K562 (cell line): Measurements from ENCODE around the gene SEPTIN1. TPM values are rescaled to one million over a fixed set of nuclear protein-coding genes. Genes with fewer than 3 reads are reported as not detected.

ENCODE experiments used
- AFF4 ChIP-seq: sonication (generic); formaldehyde crosslinking; IDR thresholded peaks from 2 replicates; pipeline ENCODE4 v1.8.0; 2023; ENCODE audit warnings: mild to moderate bottlenecking, missing genetic modification reagents
- CBFB ChIP-seq: sonication (generic); formaldehyde crosslinking; IDR thresholded peaks from 2 replicates; pipeline ENCODE4 v1.4.0; 2020; ENCODE audit warnings: mild to moderate bottlenecking, missing genetic modification reagents
- CHD4 ChIP-seq: fragments of 200-600 bp; sonication (generic); IDR thresholded peaks from 3 replicates; pipeline ENCODE4 v1.6.1; 2012; ENCODE audit warnings: low read depth, mild to moderate bottlenecking, mixed read lengths, low read length, inconsistent platforms; ENCODE audit not compliant: insufficient read depth, insufficient replicate concordance, poor library complexity, severe bottlenecking
- DACH1 ChIP-seq: fragments of 450-650 bp; IDR thresholded peaks from 2 replicates; pipeline ENCODE4 v1.6.1; 2018; ENCODE audit not compliant: partially characterized antibody
- HIVEP1 ChIP-seq: fragments of 250-450 bp; sonication (Bioruptor Pico); IDR thresholded peaks from 2 replicates; pipeline ENCODE4 v1.4.0; 2020; ENCODE audit warnings: mild to moderate bottlenecking
- HMG20B ChIP-seq: fragments of 250-450 bp; sonication (Bioruptor Pico); IDR thresholded peaks from 2 replicates; pipeline ENCODE4 v1.5.0; 2021; ENCODE audit warnings: mild to moderate bottlenecking
- KAT8 ChIP-seq: fragments of 450-650 bp; IDR thresholded peaks from 2 replicates; pipeline ENCODE4 v1.6.1; 2016; ENCODE audit warnings: low read depth, mild to moderate bottlenecking
- MXI1 ChIP-seq: IDR thresholded peaks from 2 replicates; pipeline ENCODE4 v1.6.1; 2011; ENCODE audit warnings: low read depth, mild to moderate bottlenecking, improper control_type of control experiment, low read length
- PHTF2 ChIP-seq: fragments of 250-450 bp; sonication (Bioruptor Pico); IDR thresholded peaks from 2 replicates; pipeline ENCODE4 v1.5.0; 2021; ENCODE audit warnings: mild to moderate bottlenecking
- POLR2G ChIP-seq: fragments of 200-400 bp; formaldehyde crosslinking; IDR thresholded peaks from 2 replicates; pipeline ENCODE4 v1.6.1; 2017; ENCODE audit warnings: low read depth, mild to moderate bottlenecking, antibody characterized with exemption, low read length, moderate library complexity
- POLR3G ChIP-seq: IDR thresholded peaks from 2 replicates; pipeline ENCODE4 v1.6.1; 2011; ENCODE audit not compliant: insufficient read length, insufficient replicate concordance; ENCODE audit errors: extremely low read depth
- POU5F1 ChIP-seq: fragments of 150-350 bp; IDR thresholded peaks from 2 replicates; pipeline ENCODE4 v1.6.1; 2014; ENCODE audit warnings: borderline replicate concordance, low read length, low read depth, mild to moderate bottlenecking; ENCODE audit not compliant: partially characterized antibody
- PRMT5 ChIP-seq: sonication (generic); formaldehyde crosslinking; IDR thresholded peaks from 2 replicates; pipeline ENCODE4 v1.5.0; 2020; ENCODE audit warnings: missing genetic modification reagents
- SNAPC5 ChIP-seq: fragments of 250-450 bp; sonication (Bioruptor Pico); IDR thresholded peaks from 2 replicates; pipeline ENCODE4 v1.8.0; 2021; ENCODE audit warnings: moderate library complexity, mild to moderate bottlenecking, inconsistent platforms
- SRSF1 ChIP-seq: fragments of 200-400 bp; formaldehyde crosslinking; IDR thresholded peaks from 2 replicates; pipeline ENCODE4 v1.6.1; 2017; ENCODE audit warnings: mild to moderate bottlenecking, low read depth, low read length, moderate library complexity
- SRSF7 ChIP-seq: fragments of 200-400 bp; formaldehyde crosslinking; optimal IDR thresholded peaks from 2 replicates; pipeline ENCODE3; 2017; ENCODE audit warnings: mild to moderate bottlenecking, low read depth, low read length
- TFAP4 ChIP-seq: sonication (generic); formaldehyde crosslinking; IDR thresholded peaks from 2 replicates; pipeline ENCODE4 v1.8.0; 2022; ENCODE audit warnings: missing genetic modification reagents, mild to moderate bottlenecking, moderate library complexity, borderline replicate concordance
- ZNF274 ChIP-seq: IDR thresholded peaks from 2 replicates; pipeline ENCODE4 v1.6.1; 2011; ENCODE audit warnings: low read depth, mild to moderate bottlenecking, low read length, moderate library complexity, borderline replicate concordance
- ZNF282 ChIP-seq: sonication (generic); formaldehyde crosslinking; IDR thresholded peaks from 2 replicates; pipeline ENCODE4 v1.8.1; 2023; ENCODE audit warnings: missing genetic modification reagents
- ZNF583 ChIP-seq: fragments of 250-450 bp; sonication (Bioruptor Pico); IDR thresholded peaks from 2 replicates; pipeline ENCODE4 v1.4.0; 2020
- ZNF830 ChIP-seq: fragments of 250-450 bp; sonication (Bioruptor Pico); IDR thresholded peaks from 2 replicates; pipeline ENCODE4 v1.5.0; 2021; ENCODE audit warnings: mild to moderate bottlenecking
- polyA plus RNA-seq, 8 experiments: library from polyadenylated mRNA; depleted of rRNA in 4 of 8; stranded (reverse) in 5 of 8; unstranded in 3 of 8; fragments of >200 nt; fragmentation: Nextera tagmentation in 2 of 8; fragmentation: Illumina TruSeq in 1 of 8; extraction: Ambion mirVana in 2 of 8; extraction: Trizol in 1 of 8; gene quantifications; 2 replicates each; pipeline versions ENCODE4 v1.2.1 to v1.2.3, GENCODE V29; 2011 to 2014; ENCODE audit warnings: inconsistent platforms in 1 of 8, missing spikeins in 1 of 8
- total RNA-seq, 7 experiments: library from RNA; depleted of rRNA in 6 of 7; stranded (reverse); fragments of >200 nt in 6 of 7; fragmentation: Illumina TruSeq in 2 of 7; extraction: Trizol in 2 of 7; gene quantifications; 2 replicates each; pipeline versions ENCODE4 v1.2.1 to v1.2.3, GENCODE V29; 2011 to 2021; ENCODE audit warnings: low replicate concordance in 1 of 7
- TF ChIP-seq, protein P1 (sequence below): sonication (generic); formaldehyde crosslinking; IDR thresholded peaks from 2 replicates; pipeline ENCODE4 v1.9.0; 2022; ENCODE audit warnings: mild to moderate bottlenecking, missing genetic modification reagents

SEPTIN1 gene
- total and polyA plus RNA-seq, 9 of the 15 experiments (the other 6 are each of a cell fraction or from before 2014, with no cell fraction given), result 0.23 to 5.6 (median 1.7) TPM; not detected in 1

- peak; percentile 83 for TF ChIP-seq TFAP4
- TF ChIP-seq SRSF7, result no peak
- TF ChIP-seq AFF4, result no peak
- TF ChIP-seq ZNF583 (CRISPR knock-in tag), result no peak
- no peak for TF ChIP-seq SRSF1
- TF ChIP-seq ZNF830 (CRISPR knock-in tag), result no peak
- TF ChIP-seq KAT8, result no peak
- TF ChIP-seq POLR2G, result peak; percentile 88
- no peak for TF ChIP-seq ZNF282
- TF ChIP-seq ZNF274, result no peak
- no peak for TF ChIP-seq POU5F1
- TF ChIP-seq PHTF2, result no peak
- TF ChIP-seq DACH1, result no peak
- TF ChIP-seq, protein P1, sequence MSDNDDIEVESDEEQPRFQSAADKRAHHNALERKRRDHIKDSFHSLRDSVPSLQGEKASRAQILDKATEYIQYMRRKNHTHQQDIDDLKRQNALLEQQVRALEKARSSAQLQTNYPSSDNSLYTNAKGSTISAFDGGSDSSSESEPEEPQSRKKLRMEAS (CRISPR knock-in tag), result peak; percentile 97
- no peak for TF ChIP-seq SNAPC5 (CRISPR knock-in tag)
- TF ChIP-seq CBFB (CRISPR knock-in tag), result 0 out of 2 replicates have a peak, but pooled peaks have one; percentile 35
- TF ChIP-seq CHD4, result no peak
- no peak for TF ChIP-seq HIVEP1 (CRISPR knock-in tag)
- TF ChIP-seq MXI1, result peak; percentile 82
- no peak for TF ChIP-seq HMG20B (CRISPR knock-in tag)
- TF ChIP-seq PRMT5 (CRISPR knock-in tag), result no peak
- no peak for TF ChIP-seq POLR3G
Measured at GRCh38 chr16:30407102-30407803, 24.9 kb upstream of the SEPTIN1 start, which contains the start of gene ZNF771 (continued).
